GM21737 (cell line): ENCODE measurements around the gene SDR42E2.

Experiments
- ATAC-seq: cut with Tn5 transposase; IDR thresholded peaks from one replicate; pipeline ENCODE4 v1.9.1; 2021; ENCODE audit warnings: mild to moderate bottlenecking, moderate library complexity; ENCODE audit not compliant: unreplicated experiment

Gene SDR42E2

DNA sequence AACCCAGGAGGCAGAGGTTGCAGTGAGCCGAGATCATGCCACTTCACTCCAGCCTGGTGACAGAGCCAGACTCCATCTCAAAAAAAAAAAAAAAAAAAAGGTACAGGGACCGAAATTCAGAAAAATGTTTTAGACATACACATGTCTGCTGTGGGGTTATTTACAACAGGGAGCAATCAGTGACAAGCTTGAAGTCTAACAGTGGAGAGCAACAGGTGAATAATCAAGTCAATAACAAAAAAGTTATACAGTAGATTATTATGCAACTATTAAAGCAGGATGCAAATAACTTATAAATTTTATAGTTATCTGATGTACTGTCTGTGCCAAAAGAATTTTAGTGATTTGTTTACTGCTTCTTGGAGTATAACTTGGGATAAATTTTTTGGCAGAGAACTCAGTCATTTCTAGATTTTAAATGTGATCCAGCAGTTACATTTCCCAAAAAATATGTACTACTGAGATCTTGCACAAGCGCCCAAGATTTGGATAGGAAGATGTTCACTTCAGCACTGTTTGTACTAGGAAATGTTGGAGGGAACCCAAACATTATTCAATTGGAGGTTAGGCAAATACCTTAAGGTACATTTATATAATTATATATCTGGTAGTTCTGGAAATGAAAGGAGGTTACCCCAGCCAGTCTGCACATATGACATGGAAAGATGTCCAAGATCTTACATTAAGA is 77.9 kb downstream of the SDR42E2 start:
- ATAC-seq = no peak
